ENCODE results near the gene TCN2.

GRCh38 chr22:30652852-30653251 lies 45.9 kb downstream of the TCN2 start:
- TF ChIP-seq, protein P1, sequence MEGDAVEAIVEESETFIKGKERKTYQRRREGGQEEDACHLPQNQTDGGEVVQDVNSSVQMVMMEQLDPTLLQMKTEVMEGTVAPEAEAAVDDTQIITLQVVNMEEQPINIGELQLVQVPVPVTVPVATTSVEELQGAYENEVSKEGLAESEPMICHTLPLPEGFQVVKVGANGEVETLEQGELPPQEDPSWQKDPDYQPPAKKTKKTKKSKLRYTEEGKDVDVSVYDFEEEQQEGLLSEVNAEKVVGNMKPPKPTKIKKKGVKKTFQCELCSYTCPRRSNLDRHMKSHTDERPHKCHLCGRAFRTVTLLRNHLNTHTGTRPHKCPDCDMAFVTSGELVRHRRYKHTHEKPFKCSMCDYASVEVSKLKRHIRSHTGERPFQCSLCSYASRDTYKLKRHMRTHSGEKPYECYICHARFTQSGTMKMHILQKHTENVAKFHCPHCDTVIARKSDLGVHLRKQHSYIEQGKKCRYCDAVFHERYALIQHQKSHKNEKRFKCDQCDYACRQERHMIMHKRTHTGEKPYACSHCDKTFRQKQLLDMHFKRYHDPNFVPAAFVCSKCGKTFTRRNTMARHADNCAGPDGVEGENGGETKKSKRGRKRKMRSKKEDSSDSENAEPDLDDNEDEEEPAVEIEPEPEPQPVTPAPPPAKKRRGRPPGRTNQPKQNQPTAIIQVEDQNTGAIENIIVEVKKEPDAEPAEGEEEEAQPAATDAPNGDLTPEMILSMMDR (IDR thresholded peaks at IDR 0.05 in 8 of 11, conservative IDR thresholded peaks at IDR 0.05 in 3 of 11), result no peak
- no peak for TF ChIP-seq POLR2A (IDR thresholded peaks at IDR 0.05)
- TF ChIP-seq POLR2AphosphoS5 (IDR thresholded peaks at IDR 0.05), result no peak

Measured in spleen (tissue), 7 donors.